DOHH2 (cell line): ENCODE measurements around the gene NEK7.

Experiments
- H3F3A ChIP-seq: fragments of 200-600 bp; sonication (generic), shearing (Covaris generic); 2 replicates; pipeline ENCODE4 v1.6.0; 2016; ENCODE audit warnings: antibody characterized with exemption, mild to moderate bottlenecking; ENCODE audit not compliant: control insufficient read depth, insufficient read depth
- H3K27ac ChIP-seq: fragments of 200-600 bp; sonication (generic); 2 replicates; pipeline ENCODE4 v1.5.1; 2014; ENCODE audit warnings: low read depth, mild to moderate bottlenecking, low read length, moderate library complexity
- H3K27me3 ChIP-seq: fragments of 200-600 bp; sonication (generic); 2 replicates; pipeline ENCODE4 v1.6.1; 2014; ENCODE audit warnings: mild to moderate bottlenecking, low read length, mixed read lengths; ENCODE audit not compliant: control insufficient read depth
- H3K36me3 ChIP-seq: fragments of 200-600 bp; sonication (generic); 2 replicates; pipeline ENCODE4 v1.6.1; 2014; ENCODE audit warnings: mild to moderate bottlenecking, low read length, moderate library complexity, mixed read lengths; ENCODE audit not compliant: control insufficient read depth
- H3K4me1 ChIP-seq: fragments of 200-600 bp; sonication (generic); 2 replicates; pipeline ENCODE4 v1.6.1; 2014; ENCODE audit warnings: mild to moderate bottlenecking, low read length, mixed read lengths; ENCODE audit not compliant: control insufficient read depth
- H3K4me2 ChIP-seq: fragments of 200-600 bp; sonication (generic); 2 replicates; pipeline ENCODE4 v1.6.0; 2014; ENCODE audit warnings: mild to moderate bottlenecking, low read length, moderate library complexity
- H3K4me3 ChIP-seq: fragments of 200-600 bp; sonication (generic); 2 replicates; pipeline ENCODE4 v1.5.1; 2014; ENCODE audit warnings: mild to moderate bottlenecking, low read length, mixed read lengths
- H3K79me2 ChIP-seq: fragments of 200-600 bp; sonication (generic); 2 replicates; pipeline ENCODE4 v1.6.1; 2014; ENCODE audit warnings: mild to moderate bottlenecking, low read length, mixed read lengths; ENCODE audit not compliant: control insufficient read depth
- H3K9me2 ChIP-seq: fragments of 200-600 bp; sonication (generic); replicated peaks from 2 replicates; pipeline ENCODE4 v1.6.1; 2014; ENCODE audit warnings: mild to moderate bottlenecking, low read length, mixed read lengths; ENCODE audit not compliant: control insufficient read depth
- H3K9me3 ChIP-seq: fragments of 200-600 bp; sonication (generic); 2 replicates; pipeline ENCODE4 v1.6.1; 2014; ENCODE audit warnings: antibody characterized with exemption, low read length, mixed read lengths; ENCODE audit not compliant: control insufficient read depth, insufficient read depth
- H4K20me1 ChIP-seq: fragments of 200-600 bp; sonication (generic); 2 replicates; pipeline ENCODE4 v1.6.0; 2014; ENCODE audit warnings: low read depth, mild to moderate bottlenecking, antibody characterized with exemption, low read length, moderate library complexity; ENCODE audit not compliant: control insufficient read depth, insufficient read depth
- CTCF ChIP-seq: fragments of 200-600 bp; sonication (generic); IDR thresholded peaks from one replicate; pipeline ENCODE4 v1.5.1; 2014; ENCODE audit warnings: antibody characterized with exemption, mild to moderate bottlenecking, low read depth, low read length; ENCODE audit not compliant: poor library complexity, severe bottlenecking
- EZH2phosphoT487 ChIP-seq: fragments of 200-600 bp; sonication (generic); IDR thresholded peaks from 2 replicates; pipeline ENCODE4 v1.6.1; 2017; ENCODE audit warnings: borderline replicate concordance, mild to moderate bottlenecking, antibody characterized with exemption, low read length, moderate library complexity, mixed read lengths

NEK7 gene

GRCh38 chr1:198352975-198353695 is 196.3 kb downstream of the NEK7 start:
- TF ChIP-seq EZH2phosphoT487 (no peak), CTCF (no peak)
- no peaks in the 10 kb centered on the region for H3K9me2 ChIP-seq
- no peak overlapping the region for H3K27ac ChIP-seq
- no peak overlapping the region for H3K4me3 ChIP-seq
- H4K20me1 ChIP-seq: no peaks in the 10 kb centered on the region
- H3K9me3 ChIP-seq: no peaks in the 10 kb centered on the region
- H3K79me2 ChIP-seq: no peaks in the 10 kb centered on the region
- H3K4me2 ChIP-seq: no peak overlapping the region
- no peaks in the 10 kb centered on the region for H3K4me1 ChIP-seq
- no peaks in the 10 kb centered on the region for H3K36me3 ChIP-seq
- H3K27me3 ChIP-seq: no peaks in the 10 kb centered on the region
- no peaks in the 10 kb centered on the region for H3F3A ChIP-seq

- Histone ChIP-seq H3K27ac (no peak overlapping the region), H3K4me2 (no peak overlapping the region), H3K79me2 (no peaks in the 10 kb centered on the region), H3K27me3 (no peaks in the 10 kb centered on the region), H4K20me1 (no peaks in the 10 kb centered on the region), H3K4me1 (no peaks in the 10 kb centered on the region), H3K9me2 (no peaks in the 10 kb centered on the region), H3K36me3 (no peaks in the 10 kb centered on the region), H3K4me3 (no peak overlapping the region), H3K9me3 (no peaks in the 10 kb centered on the region), H3F3A (no peaks in the 10 kb centered on the region)
- TF ChIP-seq CTCF (no peak), EZH2phosphoT487 (no peak)
Measured at GRCh38 chr1:198357937-198358336, 201.1 kb downstream of the NEK7 start.

GRCh38 chr1:198359024-198359653 is 202.3 kb downstream of the NEK7 start:
- no peaks in the 10 kb centered on the region for H3K36me3 ChIP-seq
- peak; percentile 71 for TF ChIP-seq CTCF
- TF ChIP-seq EZH2phosphoT487: no peak
- no peaks in the 10 kb centered on the region for H3K9me2 ChIP-seq
- H3F3A ChIP-seq: no peaks in the 10 kb centered on the region
- H3K27ac ChIP-seq: no peak overlapping the region
- H3K9me3 ChIP-seq: no peaks in the 10 kb centered on the region
- no peak overlapping the region for H3K4me2 ChIP-seq
- no peaks in the 10 kb centered on the region for H3K27me3 ChIP-seq
- no peaks in the 10 kb centered on the region for H3K4me1 ChIP-seq
- H4K20me1 ChIP-seq: no peaks in the 10 kb centered on the region
- H3K79me2 ChIP-seq: no peaks in the 10 kb centered on the region
- no peak overlapping the region for H3K4me3 ChIP-seq
